HEK293T (cell line): ENCODE measurements around the gene CYSLTR2.

ENCODE experiments used
- CTCF ChIA-PET: fragments of 350-600 bp; formaldehyde crosslinking; extraction: SDS; loops from one replicate; lab custom pipeline; 2021; ENCODE audit warnings: antibody characterized with exemption, inconsistent platforms; lab: Yijun Ruan, JAX
- POLR2A ChIA-PET: fragments of 350-600 bp; formaldehyde crosslinking; extraction: SDS; loops from one replicate; lab custom pipeline; 2020; ENCODE audit warnings: antibody characterized with exemption, inconsistent platforms; lab: Yijun Ruan, JAX
- DNase-seq: peaks from one replicate; pipeline ENCODE4 v3.0.0; 2012; ENCODE audit warnings: mixed read lengths; ENCODE audit errors: extremely low spot score
- ARNT ChIP-seq: fragments of 450-650 bp; IDR thresholded peaks from 2 replicates; pipeline ENCODE4 v1.6.1; 2017; ENCODE audit warnings: mild to moderate bottlenecking
- BHLHE40 ChIP-seq: fragments of 450-650 bp; IDR thresholded peaks from 2 replicates; pipeline ENCODE4 v1.6.1; 2016; ENCODE audit warnings: mild to moderate bottlenecking, moderate library complexity, borderline replicate concordance
- CTBP1 ChIP-seq: fragments of 450-650 bp; IDR thresholded peaks from 2 replicates; pipeline ENCODE4 v1.6.1; 2016; ENCODE audit warnings: borderline replicate concordance
- ELF4 ChIP-seq: fragments of 450-650 bp; IDR thresholded peaks from 2 replicates; pipeline ENCODE4 v1.6.1; 2017; ENCODE audit warnings: antibody characterized with exemption
- FOXA1 ChIP-seq: fragments of 450-650 bp; IDR thresholded peaks from 2 replicates; pipeline ENCODE4 v1.6.1; 2016; ENCODE audit warnings: mild to moderate bottlenecking
- FOXK2 ChIP-seq: fragments of 450-650 bp; IDR thresholded peaks from 2 replicates; pipeline ENCODE4 v1.6.1; 2016; ENCODE audit warnings: mild to moderate bottlenecking
- FOXM1 ChIP-seq: fragments of 450-650 bp; IDR thresholded peaks from 2 replicates; pipeline ENCODE4 v1.6.1; 2017; ENCODE audit warnings: mild to moderate bottlenecking, borderline replicate concordance
- HDGF ChIP-seq: fragments of 450-650 bp; IDR thresholded peaks from 2 replicates; pipeline ENCODE4 v1.6.1; 2017; ENCODE audit warnings: antibody characterized with exemption, borderline replicate concordance
- L3MBTL2 ChIP-seq: fragments of 450-650 bp; conservative IDR thresholded peaks from 2 replicates; pipeline ENCODE4 v1.6.1; 2016; ENCODE audit warnings: mild to moderate bottlenecking
- LEF1 ChIP-seq: fragments of 450-650 bp; IDR thresholded peaks from 2 replicates; pipeline ENCODE4 v1.6.1; 2017; ENCODE audit warnings: mild to moderate bottlenecking, borderline replicate concordance
- NFRKB ChIP-seq: fragments of 450-650 bp; IDR thresholded peaks from 2 replicates; pipeline ENCODE4 v1.6.1; 2016; ENCODE audit warnings: mild to moderate bottlenecking, moderate library complexity
- SP1 ChIP-seq: fragments of 450-650 bp; IDR thresholded peaks from 2 replicates; pipeline ENCODE4 v1.6.1; 2017
- SUZ12 ChIP-seq: fragments of 450-650 bp; IDR thresholded peaks from 2 replicates; pipeline ENCODE4 v1.6.1; 2016; ENCODE audit warnings: mild to moderate bottlenecking
- TARDBP ChIP-seq: fragments of 450-650 bp; IDR thresholded peaks from 2 replicates; pipeline ENCODE4 v1.6.1; 2016
- ZNF384 ChIP-seq: fragments of 450-650 bp; IDR thresholded peaks from 2 replicates; pipeline ENCODE4 v1.6.1; 2016
- TF ChIP-seq, protein P1 (sequence below): fragments of 450-650 bp; IDR thresholded peaks from 2 replicates; pipeline ENCODE4 v1.6.1; 2016

The CYSLTR2 gene

GRCh38 chr13:48653472-48653939 lies at the start of gene CYSLTR2:
Gene CYSLTR2 (plus strand): TSS chr13:48653929. CDS start chr13:48706818, 52,889 bp downstream.
- ChIA-PET POLR2A (no interaction called here), CTCF (no interaction called here)
- no peak for DNase-seq
- TF ChIP-seq NFRKB: no peak
- no peak for TF ChIP-seq FOXK2
- no peak for TF ChIP-seq CTBP1
- TF ChIP-seq ZNF384: no peak
- no peak for TF ChIP-seq L3MBTL2
- no peak for TF ChIP-seq HDGF
- TF ChIP-seq TARDBP: no peak
- TF ChIP-seq BHLHE40: no peak
- no peak for TF ChIP-seq SP1
- TF ChIP-seq FOXA1: no peak
- TF ChIP-seq SUZ12: no peak
- no peak for TF ChIP-seq ARNT
- no peak for TF ChIP-seq FOXM1
- no peak for TF ChIP-seq ELF4
- TF ChIP-seq, protein P1, sequence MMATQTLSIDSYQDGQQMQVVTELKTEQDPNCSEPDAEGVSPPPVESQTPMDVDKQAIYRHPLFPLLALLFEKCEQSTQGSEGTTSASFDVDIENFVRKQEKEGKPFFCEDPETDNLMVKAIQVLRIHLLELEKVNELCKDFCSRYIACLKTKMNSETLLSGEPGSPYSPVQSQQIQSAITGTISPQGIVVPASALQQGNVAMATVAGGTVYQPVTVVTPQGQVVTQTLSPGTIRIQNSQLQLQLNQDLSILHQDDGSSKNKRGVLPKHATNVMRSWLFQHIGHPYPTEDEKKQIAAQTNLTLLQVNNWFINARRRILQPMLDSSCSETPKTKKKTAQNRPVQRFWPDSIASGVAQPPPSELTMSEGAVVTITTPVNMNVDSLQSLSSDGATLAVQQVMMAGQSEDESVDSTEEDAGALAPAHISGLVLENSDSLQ: no peak
- no peak for TF ChIP-seq LEF1

DNA sequence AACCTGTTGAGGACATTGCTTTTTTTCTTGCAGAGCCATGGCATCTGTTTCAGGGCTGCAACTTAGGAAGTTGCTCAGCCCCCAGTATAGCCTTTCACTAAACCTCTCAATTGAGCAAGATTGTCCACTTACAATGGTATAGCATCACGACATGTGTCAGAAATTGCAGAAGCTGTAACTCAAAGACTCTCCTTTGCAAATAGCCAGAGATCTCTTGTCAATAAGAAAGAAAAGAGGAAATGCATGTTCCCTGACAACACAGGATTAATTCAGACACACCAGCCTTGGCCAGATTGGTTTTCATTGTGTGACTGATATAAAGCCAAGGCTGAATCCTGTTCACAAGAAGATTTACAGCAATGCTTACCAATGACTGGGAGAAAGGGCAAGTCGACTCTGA lies 38.7 kb upstream of the CYSLTR2 start:
- CTCF ChIA-PET: interaction anchor here (0.6 kb wide), 1 partner anchor 130 kb away, joined by 6 read pairs; no protein-coding TSS in a partner anchor
- POLR2A ChIA-PET: no interaction called here
- TF ChIP-seq FOXK2 (no peak), L3MBTL2 (no peak), LEF1 (no peak), HDGF (no peak), FOXA1 (no peak), ZNF384 (no peak), TARDBP (no peak), ARNT (no peak), CTBP1 (no peak), ELF4 (no peak), SP1 (no peak), SUZ12 (no peak), NFRKB (no peak), FOXM1 (no peak), BHLHE40 (no peak)
- TF ChIP-seq, protein P1: no peak
- no peak for DNase-seq

DNA sequence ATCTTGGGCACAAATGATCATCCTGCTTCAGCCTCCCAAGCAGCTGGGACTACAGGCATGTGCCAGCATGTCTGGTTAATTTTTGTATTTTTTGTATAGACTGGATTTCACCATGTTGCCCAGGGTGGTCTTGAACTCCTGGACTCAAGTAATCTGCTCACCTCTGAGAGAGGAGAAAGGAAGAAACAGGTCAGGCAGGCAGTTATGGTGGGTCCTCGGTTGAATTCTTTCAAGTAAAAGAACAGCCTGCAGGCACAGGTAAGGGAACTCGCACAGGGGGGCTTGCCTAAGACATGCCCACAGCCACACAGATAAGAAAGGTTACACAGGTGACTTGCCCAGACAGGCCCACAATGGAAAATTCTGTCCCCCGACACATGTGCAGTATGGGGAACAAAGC lies 34.8 kb upstream of the CYSLTR2 start:
- DNase-seq: no peak
- ChIA-PET CTCF (no interaction called here), POLR2A (no interaction called here)
- no peak for TF ChIP-seq SP1
- no peak for TF ChIP-seq ELF4
- no peak for TF ChIP-seq TARDBP
- TF ChIP-seq FOXK2: no peak
- no peak for TF ChIP-seq HDGF
- no peak for TF ChIP-seq BHLHE40

DNA sequence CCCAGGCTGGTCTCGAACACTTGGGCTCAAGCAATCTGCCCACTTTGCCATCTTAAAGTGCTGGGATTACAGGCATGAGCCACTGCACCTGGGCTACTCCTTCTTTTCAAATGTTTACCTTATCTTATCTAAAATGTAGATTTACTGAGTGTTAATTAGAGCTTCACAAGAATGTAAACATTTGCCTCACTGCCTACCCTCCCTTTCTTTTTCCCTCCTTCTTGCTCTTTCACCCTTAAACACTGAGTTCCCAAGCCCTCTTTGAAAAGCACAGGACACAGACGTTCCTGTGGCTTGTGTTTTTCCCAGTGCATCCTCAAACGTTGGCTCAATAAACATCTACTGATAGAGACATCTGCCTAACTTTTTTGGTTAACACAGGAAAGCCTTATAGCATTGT lies 32.7 kb upstream of the CYSLTR2 start:
- POLR2A ChIA-PET: no interaction called here
- CTCF ChIA-PET: interaction anchor here (0.6 kb wide), 1 partner anchor 708 kb away, joined by 3 read pairs; no protein-coding TSS in a partner anchor
- no peak for DNase-seq
- TF ChIP-seq ARNT (no peak), BHLHE40 (no peak), NFRKB (no peak), TARDBP (no peak), ELF4 (no peak), CTBP1 (no peak), L3MBTL2 (no peak)

DNA sequence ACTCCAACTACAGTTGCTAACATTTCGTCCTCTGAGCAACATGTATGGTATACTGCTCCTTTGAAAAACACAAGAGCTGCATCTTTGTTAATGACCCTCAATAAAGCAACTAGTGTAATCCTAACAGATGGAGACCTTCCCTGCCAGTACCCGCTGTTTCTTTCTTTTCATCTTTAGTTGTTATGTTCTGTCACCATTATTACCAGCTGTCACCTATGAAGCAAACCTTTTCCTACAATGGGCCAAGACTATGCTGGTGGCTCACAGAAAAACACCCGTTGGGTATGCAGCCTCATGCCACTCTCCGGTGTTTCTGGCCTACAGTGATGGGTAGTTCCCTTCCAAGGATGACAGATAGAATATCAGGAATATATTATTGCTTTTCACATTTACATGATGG lies 29.7 kb upstream of the CYSLTR2 start:
- ChIA-PET CTCF (no interaction called here), POLR2A (no interaction called here)
- TF ChIP-seq CTBP1 (no peak), FOXK2 (no peak), LEF1 (no peak), SP1 (no peak), ARNT (no peak), NFRKB (no peak), TARDBP (no peak), FOXM1 (no peak), ELF4 (no peak)
- no peak for DNase-seq

DNA sequence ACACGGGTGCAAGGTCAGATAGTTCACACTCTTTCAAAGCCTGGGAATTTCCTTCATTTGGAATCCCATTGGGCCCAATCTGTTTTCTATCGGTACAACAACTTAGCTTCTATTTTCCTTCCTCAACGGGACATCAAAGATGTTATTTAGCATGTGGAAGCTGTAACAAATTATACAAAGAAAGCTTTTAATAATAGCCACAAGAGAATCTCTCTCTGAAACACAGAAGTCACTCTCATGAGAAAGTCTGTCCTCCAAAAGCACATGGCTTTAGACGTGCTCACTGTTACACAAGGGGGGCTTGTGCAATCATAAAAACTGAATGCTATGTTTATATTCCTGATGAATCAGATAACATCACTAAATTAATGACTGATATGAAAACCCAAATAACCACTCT lies 28.9 kb upstream of the CYSLTR2 start:
- no peak for DNase-seq
- no peak for TF ChIP-seq ELF4
- no peak for TF ChIP-seq ZNF384
- no peak for TF ChIP-seq HDGF
- POLR2A ChIA-PET: no interaction called here
- CTCF ChIA-PET: interaction anchor here (0.7 kb wide), 1 partner anchor 14 kb away, joined by 3 read pairs; no protein-coding TSS in a partner anchor

DNA sequence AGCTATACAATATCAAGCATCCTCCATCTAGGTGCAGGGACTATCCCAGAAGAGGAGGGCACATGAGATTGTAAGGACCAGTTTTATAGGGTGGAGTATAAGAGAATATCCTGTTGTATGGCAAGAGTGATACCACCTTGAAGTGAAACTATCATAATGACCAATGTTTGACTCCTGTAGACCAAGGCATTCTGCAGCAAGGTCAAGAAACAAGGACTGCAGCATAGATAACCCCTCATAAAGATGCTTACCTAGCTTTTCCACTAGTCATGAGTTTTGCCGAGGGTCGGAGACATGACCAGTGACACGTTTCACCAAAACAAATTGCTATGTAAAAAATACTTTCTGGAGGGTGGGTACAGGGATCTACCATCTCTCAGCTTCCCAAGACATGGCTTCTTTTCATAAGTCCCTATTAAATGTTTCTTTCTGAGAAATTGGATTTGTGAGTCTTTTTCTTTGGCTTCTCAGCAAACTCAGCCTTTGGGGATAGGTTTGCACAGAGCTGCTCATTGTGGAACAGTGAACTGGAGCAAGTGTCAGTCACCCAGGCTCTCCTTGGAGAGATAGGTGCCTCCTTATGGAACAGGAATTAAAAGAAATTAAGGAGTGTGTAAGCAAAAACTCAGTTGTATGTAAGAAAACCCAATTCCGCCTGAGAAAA lies 28.2 kb upstream of the CYSLTR2 start:
- ChIA-PET CTCF (no interaction called here), POLR2A (no interaction called here)
- no peak for DNase-seq
- no peak for TF ChIP-seq HDGF
- TF ChIP-seq FOXA1: no peak
- no peak for TF ChIP-seq CTBP1
- TF ChIP-seq ELF4: no peak
- no peak for TF ChIP-seq FOXM1
- TF ChIP-seq ARNT: no peak
- TF ChIP-seq FOXK2: no peak
- TF ChIP-seq TARDBP: no peak
- TF ChIP-seq ZNF384: no peak
- TF ChIP-seq BHLHE40: no peak
- no peak for TF ChIP-seq NFRKB
